Mesenteric fat pad (tissue), 1 donor: Measurements from ENCODE around the gene HECTD2. TPM values are rescaled to one million over a fixed set of nuclear protein-coding genes. Genes with fewer than 3 reads are reported as not detected.
"Not testable (repeated sequence)": the region's sequence is repeated elsewhere in the genome, so short reads cannot be mapped to it uniquely, and the experiment has no call there.

ENCODE experiments used
- DNase-seq: peaks from one replicate; pipeline ENCODE4 v3.0.0-alpha.2; 2020; ENCODE audit warnings: low spot score
- total RNA-seq: library from RNA; stranded (reverse); fragmentation: NEBNext Ultra II Directional; extraction: Animal tissue kit (Norgen Biotek cat#: 25700); gene quantifications from one replicate; pipeline ENCODE4 v1.2.1, GENCODE V29; 2021
- donor health status: DM: yes; HTN: yes; CAD: no.

HECTD2 gene
- total RNA-seq, 1 donor from 2014 or later: 10.5 TPM

DNA sequence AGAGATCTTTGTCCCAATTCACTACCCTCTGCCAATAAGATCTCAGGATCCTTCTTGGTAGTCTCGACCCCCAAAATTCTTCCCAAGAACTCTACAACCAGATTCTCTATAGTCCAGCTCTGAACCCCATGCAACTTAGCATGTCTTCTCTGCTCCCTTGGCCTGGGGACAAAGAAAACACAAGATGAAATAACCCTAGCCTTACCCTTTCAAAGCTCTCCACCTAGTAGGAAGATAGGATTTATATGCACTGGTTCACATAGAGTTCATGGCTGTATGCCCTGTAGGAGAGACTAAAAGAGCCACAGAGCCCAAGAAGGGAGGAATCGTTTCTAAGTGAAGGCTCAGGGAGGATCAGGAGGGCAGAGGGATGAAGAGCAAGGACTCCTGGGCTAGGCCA is 126.6 kb downstream of the HECTD2 start:
- DNase-seq: no peak

DNA sequence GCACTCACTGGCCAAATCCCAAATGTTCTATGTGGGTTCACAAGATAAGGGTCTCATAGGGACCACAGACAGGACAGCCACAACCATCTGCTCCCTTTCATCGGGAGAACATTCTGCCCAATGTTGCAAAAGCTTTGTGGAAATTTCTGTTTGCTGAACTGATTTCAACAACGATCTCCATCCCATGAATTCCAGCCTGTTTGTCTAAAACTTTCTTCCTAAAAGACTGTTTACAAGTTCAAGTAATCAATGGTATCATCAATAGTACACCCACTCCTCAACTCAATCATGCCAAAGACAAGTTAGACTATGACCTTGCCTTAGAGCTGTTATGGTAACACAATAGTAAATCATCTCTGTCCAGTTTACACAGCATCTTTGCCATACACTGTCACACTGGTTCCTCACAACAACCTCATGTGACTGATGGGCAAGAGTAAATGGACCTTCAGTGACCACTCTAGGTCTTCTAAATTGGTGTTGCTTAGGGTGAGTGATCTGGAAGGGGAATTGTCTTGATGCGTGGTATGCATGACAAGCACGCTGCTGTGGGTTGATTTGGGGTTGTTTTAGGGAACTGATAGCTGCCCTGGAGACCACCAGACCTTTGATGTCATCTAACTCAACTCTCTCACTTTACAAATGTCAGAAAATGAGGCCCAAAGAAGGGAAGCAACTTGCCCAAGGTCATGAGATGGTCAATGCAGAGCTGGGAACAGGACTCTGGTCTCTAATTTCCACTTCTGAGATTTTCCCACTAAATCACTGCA is 127.7 kb downstream of the HECTD2 start:
- DNase-seq: no peak

DNA sequence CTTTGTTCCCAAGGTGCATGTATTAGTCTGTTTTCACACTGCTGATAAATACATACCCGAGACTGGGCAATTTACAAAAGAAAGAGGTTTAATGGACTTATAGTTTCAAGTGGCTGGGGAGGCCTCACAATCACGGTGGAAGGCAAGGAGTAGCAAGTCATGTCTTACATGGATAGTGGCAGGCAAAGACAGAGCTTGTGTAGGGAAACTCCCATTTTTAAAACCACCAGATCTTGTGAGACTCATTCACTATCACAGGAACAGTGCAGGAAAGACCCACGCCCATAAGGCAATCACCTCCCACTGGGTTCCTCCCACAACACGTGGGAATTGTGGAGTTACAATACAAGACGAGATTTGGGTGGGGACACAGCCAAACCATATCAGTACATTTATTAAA is 129.8 kb downstream of the HECTD2 start:
- no peak for DNase-seq

DNA sequence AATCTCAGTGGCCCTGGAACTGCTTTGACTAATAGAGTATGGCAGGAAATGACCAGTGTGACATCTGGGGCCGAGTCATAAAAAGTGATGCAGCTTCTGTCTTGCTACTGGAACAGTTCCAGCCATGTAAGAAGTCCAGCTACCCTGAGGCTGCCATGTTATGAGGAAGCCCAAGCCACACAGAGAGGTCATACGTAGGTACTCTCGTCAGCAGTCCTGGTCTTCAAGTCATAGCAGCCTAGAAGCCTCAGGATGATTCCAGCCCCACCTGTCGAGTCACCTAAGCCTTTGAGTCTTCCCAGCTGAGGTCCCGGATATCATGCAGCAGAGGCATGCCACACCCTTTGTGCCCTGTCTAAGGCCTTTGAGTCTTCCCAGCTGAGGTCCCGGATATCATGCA is 130.6 kb downstream of the HECTD2 start:
- no peak for DNase-seq

DNA sequence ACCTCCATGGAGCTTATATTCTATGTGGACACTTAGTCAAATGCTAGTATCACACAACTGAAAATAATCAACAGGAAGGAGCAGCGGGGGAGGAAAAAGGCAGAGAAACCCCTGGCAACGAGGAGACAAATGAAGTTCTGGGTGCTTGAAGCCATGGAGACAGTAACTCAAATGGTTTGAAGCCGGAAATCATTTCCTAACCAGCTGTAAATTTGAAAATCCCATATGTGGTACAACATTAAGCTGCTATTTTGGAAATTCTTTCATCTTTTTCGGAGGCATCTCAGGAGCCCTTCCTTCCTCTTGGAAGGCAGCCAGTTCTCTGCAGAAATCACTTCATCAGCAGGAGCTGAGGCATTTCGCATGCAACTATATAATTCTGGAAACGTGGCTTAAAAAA is 131.3 kb downstream of the HECTD2 start:
- DNase-seq: no peak

DNA sequence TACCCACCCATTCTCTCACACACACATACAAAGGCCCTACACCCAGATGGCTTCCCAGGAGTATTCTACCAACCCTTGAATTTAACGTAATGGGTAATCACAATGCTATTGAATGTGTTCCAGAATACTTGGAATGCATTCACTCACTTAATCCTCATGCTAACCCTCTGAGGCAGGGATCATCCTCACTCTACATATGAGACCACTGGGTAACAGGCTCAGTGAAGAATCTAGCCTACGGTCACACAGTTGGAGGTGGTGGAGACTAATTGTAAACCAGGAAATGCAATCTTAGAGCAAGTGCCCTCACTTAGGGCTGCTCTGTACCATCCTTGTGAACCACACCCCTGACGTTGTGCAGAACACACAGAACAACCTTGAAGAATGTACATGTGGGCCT is 135.2 kb downstream of the HECTD2 start:
- no peak for DNase-seq

DNA sequence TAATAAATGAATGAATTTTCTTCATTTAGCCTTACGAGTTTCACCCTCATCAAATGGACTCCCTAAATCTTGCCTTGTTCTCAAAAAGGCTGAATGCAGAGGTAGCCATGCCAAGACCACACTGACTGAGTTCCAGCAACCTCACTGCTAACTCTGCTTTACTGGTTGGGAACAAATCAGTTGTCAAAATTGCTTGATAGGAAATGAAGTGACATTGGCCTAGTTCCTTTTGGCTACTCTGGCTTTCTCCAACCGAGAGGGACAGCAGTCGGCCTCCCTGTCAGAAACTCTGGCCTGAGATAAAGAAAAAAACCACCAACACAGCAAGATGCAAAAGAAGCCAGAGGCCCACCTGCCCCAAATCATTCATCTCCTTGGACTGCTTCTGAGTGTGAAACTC is 135.7 kb downstream of the HECTD2 start:
- DNase-seq: no peak

DNA sequence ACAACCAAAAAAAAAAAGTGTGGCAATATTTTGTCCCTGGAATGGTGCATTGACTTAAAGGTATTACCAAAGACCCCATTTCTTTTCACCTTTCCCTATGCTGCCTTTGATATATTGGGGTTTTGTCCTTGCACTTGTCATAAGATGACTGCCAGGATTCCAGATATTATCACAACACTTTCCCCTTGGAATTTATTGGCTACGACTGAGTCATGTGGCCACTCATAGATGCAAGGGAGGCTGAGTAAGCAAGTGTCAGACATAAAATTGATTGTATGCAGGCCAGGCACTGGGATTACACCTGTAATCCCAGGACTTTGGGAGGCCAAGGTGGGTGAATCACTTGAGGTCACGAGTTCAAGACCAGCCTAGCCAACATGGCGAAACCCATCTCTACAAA is 139.1 kb downstream of the HECTD2 start:
- no peak for DNase-seq

DNA sequence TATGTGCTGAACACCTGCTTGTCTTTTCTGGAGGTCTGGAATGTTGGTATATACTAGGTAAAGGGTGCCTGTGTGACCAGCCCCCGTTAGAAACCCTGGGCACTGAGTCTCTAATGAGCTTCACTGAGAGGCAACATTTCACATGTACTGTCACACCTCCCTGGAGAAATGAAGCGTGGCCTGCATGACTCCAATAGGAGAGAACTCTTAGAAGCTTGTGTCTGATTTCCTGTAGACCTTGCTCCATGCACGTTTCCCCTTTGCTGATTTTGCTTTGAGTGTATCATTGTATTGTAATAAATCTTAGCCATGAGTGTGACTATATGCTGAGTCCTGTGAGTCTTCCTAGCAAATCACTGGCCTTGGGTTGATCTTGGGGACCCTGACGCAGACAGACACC is 139.9 kb downstream of the HECTD2 start:
- no peak for DNase-seq

DNA sequence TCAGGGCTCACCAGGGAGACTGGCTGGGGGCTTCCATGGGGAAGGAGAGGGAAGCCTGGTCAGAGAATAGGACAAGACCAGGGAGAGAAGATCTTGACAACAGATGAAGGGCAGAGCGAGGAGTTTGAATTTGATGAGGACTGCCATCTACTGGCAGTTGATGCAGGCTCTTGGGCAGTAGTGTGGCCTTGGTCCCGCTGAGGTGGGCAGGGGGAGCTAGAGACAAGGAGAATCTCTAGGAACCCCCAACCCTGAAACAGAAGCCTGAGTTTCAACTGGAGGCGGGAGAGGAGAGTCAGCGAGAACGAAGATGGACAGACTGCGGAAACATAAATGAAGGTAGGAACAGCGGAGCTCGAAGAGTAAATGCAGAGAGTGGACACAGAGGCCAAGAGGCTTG is 141.7 kb downstream of the HECTD2 start:
- DNase-seq: no peak

DNA sequence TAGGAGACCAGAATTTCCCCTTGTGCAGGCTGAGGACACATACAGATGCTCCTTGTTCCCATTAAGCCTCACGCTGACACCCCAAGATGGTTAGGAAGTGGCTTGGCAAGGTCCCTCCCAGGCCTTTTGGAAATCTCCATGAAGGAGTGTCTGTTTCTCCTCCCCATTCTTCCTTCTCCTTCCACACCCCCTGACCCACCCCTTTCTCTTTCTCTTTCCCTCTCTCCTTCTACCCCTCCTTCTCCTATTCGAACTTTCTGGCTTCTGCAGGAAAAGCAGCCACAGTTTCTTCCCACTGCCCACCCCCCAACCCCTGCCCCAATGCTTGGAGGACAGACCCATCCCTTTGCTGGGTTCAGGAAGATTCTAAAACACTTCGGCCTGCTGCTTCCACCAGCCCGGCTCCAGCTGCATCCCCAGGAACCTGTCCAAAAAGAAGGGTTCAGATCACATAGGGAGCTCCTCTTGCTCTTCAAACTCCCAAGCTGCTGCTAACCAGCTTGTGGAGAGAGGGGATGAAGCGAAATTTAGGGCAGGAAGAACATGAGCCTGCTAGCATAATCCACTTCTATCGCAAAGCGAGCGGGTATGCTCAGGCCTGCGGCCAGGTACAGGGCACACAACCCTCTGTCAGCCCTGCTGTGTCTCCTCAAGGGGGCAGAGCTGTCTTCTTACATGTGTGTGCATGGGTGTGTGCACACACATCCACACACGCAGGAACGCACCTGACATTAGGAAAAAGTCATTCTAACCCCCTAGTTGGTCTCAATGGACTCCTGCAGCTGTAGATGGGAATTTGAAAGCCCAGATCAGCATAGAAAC is 142.3 kb downstream of the HECTD2 start:
- DNase-seq: no peak

DNA sequence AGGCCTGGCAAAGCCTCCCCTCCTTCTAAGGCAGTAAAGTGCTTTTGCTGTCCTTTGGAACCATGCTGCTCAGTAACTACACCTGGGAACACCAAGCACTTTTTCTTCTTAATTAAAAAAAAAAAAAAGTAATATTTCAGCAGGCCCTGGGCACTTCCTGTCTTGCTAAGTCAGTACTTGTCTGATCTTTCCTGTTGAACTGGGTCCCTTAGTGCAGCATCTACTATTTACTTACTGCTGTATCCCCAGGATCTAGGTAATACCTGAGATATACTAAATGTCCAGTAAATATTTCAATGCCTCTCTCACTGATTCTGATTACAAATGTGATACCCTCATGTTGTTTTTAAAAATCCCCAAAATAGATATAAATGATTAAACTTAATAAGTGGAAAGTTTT is 145.3 kb downstream of the HECTD2 start:
- no peak for DNase-seq

DNA sequence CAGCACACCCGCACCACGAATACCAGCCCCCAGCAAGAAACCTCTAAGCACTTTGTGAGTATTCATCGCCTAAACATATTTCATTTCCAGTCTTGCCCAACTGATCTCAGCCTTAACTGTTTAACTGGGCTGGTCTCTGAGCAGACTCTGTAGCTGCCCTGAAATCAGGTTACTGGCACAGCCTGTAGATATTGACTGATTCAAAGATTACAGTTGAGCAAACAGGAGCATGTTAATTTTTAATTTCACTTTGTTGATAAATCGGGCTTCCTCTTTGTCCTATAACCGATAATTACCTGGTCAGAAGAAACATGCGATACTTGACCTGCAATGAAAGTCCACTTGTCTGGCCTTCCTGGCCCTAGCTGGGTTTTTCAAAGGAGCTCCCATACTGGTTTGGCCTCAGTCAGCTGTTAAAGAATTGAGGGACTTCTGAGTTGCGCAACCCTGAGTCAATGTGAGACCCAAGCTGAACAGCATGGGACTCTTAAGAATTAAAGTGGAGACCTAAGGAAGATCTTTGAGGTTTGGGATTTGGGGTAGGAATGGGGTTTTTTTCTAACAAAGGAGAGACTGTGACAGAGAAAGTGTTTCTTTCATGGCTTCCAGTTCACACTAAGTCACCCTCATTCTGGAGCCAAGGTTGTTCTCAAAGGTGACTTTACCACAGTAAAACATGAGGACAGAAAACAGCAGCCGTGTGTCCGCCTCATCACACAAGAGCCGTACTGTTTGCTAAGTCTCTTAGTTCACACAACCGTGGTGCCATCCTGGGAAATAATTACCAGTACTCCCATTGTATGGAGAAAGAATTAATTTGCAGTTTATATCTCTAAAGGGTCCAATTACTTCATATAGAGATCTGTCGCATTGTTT is 146.8 kb downstream of the HECTD2 start:
- no peak for DNase-seq

DNA sequence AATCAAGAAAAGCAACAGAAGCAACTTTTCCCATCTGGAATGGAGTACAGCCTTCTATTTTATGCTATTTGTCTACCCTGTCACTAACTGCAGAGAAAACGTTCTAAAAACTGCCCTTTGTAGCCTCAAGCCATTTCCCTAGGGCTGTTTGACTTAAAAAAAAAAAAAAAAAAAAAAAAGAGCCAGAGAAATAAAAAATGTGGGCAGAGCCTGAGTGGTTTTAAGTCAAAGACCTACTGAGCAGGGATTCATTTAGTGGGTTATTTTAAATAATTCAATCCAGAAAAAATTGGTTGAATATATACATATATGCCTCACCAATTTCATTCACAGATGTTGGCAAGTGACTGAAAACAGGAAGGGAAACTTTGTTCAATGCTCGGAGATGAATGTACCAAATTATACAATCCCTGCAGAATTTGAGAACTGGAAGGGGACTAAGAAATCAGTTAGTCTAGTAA is 147.5 kb downstream of the HECTD2 start:
- no peak for DNase-seq

DNA sequence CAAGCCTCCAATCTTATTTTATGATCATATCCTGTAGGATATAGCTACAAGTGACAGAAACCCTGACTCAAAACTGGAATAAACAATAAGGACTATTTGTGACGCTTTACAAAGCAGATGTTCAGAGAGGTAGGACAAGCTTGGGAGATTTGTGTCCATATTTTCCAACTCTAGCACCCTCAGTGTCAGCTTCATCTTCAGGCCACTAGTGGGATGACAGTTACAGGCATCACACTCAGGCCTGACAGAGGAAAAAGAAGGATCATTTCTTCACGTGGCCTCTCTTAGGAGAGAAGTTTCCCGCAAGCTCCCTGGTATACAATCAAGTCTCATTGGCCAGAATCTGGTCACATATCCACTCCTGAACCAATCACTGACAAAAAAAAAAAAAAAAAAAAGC is 148.3 kb downstream of the HECTD2 start:
- no peak for DNase-seq

DNA sequence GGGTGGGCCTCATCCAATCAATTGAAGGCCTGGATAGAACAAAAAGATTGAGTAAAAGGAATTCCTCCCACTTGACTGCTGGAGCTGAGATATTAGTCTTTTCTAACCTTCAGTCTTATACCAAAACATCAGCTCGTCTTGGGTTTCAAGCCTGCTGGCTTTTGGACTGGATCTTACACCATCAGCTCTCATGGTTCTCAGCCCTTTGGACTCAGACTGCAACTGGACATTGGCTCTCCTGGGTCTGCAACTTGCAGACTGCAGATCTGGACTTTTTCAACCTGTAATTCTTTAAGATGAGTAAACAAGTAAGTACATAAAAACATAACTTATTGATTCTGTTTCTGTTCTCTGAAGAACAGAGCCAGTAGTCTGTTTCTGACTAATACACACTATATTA is 149.0 kb downstream of the HECTD2 start:
- DNase-seq: no peak

DNA sequence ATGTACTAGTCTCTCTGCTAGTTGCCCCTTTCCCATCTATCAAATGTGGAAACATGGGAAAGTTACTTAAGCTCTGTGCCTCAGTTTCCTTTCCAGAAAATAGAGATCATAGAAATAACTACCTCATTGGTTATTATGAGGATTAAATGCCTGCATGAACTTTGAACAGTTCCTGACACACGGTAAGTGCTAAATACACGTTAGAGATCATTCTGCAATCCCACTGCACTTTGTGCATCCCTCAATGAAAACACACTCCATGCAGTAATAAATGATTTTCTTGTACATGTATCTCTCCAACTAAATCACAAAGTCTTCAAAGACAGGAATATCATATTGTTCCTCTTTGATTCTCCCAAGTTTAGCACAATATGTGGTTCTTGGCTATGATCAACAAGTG is 149.6 kb downstream of the HECTD2 start:
- no peak for DNase-seq

DNA sequence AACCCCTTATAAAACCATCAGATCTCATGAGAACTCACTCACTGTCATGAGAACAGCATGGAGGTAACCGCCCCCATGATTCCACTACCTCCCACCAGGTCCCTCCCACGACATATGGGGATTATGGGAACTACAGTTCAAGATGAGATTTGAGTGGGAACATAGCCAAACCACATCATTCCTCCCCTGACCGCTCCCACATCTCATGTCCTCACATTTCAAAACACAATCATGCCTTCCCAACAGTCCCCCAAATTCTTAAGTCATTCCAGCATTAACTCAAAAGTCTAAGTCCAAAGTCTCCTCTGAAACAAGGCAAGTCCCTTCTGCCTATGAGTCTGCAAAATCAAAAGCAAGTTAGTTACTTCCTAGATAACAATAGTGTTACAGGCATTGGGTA is 150.7 kb downstream of the HECTD2 start:
- DNase-seq: not testable (repeated sequence)

DNA sequence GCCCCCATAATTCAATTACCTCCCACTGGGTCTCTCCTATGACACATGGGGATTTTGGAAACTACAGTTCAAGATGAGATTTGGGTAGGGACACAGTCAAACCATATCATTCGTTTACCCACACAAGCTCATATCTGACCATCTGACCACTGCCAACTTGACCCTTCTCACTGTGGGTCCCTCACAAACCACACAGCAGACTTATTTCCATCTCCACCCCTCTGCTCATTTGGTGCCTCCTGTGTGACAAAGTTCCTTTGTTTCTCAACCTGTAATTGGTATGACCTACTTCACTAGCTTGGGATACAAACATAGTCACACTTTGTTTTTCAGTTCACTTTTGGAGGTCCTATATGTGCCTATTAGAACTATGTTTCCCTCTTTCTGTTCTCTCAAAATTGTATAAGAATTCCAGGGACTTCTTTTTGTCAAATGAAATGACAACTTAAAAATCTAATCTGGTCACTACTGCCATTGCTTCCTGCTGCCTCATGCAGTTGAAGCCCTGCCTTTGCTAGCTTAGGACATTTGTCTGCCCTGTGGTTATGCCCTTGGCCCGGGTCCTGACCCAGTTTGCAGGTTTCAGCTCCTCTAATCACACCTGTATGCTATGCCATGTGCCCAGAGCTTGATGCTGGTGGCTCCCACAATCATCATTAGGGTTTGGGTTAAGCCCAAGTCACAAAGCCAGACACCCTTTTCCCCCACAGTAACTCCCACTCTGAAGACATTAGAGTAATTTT is 152.9 kb downstream of the HECTD2 start:
- DNase-seq: no peak

DNA sequence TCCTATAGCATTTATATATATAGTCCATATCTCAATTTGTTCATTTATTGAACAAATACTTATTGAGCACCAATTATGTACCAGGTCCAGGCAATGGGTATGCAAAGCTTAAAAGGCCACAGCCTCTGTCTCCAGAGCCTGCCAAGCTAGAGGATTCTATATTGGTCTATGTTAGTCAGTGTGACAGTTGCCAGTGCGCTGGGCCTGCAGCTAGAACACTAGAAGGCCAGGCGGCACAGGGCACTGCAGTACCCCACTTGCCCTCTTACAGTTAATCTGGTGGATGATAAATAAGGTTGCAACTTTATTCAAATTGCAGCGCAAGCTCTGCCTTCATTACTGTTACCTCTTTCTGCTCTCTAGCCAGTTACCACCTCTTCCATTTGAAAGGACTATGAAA is 153.9 kb downstream of the HECTD2 start:
- DNase-seq: no peak
